K562 (cell line): ENCODE data around the gene TXNRD2. TPM values are rescaled to one million over a fixed set of nuclear protein-coding genes. Genes with fewer than 3 reads are reported as not detected.

Source experiments
- CHD1 ChIP-seq: fragments of 200-600 bp; sonication (generic); IDR thresholded peaks from one replicate; pipeline ENCODE4 v1.6.1; 2012; ENCODE audit warnings: mild to moderate bottlenecking, moderate library complexity, low read length, inconsistent platforms
- CHD2 ChIP-seq: IDR thresholded peaks from 2 replicates; pipeline ENCODE4 v1.6.1; 2011; ENCODE audit warnings: low read depth, low read length
- ELF2 ChIP-seq: fragments of 250-450 bp; sonication (Bioruptor Pico); IDR thresholded peaks from 2 replicates; pipeline ENCODE4 v1.5.0; 2021; ENCODE audit warnings: mild to moderate bottlenecking
- ETV6 ChIP-seq, 3 experiments: fragments of 150-350 bp in 1 of 3; sonication (generic) in 1 of 3; formaldehyde crosslinking in 1 of 3; IDR thresholded peaks; 2 replicates each; pipeline versions ENCODE4 v1.6.1 to v1.8.0; 2014 to 2022; ENCODE audit warnings: borderline replicate concordance in 2 of 3, low read depth in 2 of 3, antibody characterized with exemption in 1 of 3, low read length in 1 of 3, mild to moderate bottlenecking in 1 of 3, missing genetic modification reagents in 1 of 3
- FIP1L1 ChIP-seq: fragments of 200-400 bp; formaldehyde crosslinking; IDR thresholded peaks from 2 replicates; pipeline ENCODE4 v1.6.1; 2018; ENCODE audit warnings: mild to moderate bottlenecking, low read depth, low read length; ENCODE audit not compliant: poor library complexity, severe bottlenecking
- HCFC1 ChIP-seq: IDR thresholded peaks from 2 replicates; pipeline ENCODE4 v1.6.1; 2012; ENCODE audit warnings: low read depth, low read length, improper control_type of control experiment
- POLR2B ChIP-seq: fragments of 450-650 bp; IDR thresholded peaks from 2 replicates; pipeline ENCODE4 v1.6.1; 2018; ENCODE audit warnings: low read depth; ENCODE audit not compliant: partially characterized antibody
- RHOXF2B ChIP-seq: fragments of 250-450 bp; sonication (Bioruptor Pico); conservative IDR thresholded peaks from 2 replicates; pipeline ENCODE4 v1.5.1; 2021
- SAP30 ChIP-seq: fragments of 200-600 bp; sonication (generic); IDR thresholded peaks from 2 replicates; pipeline ENCODE4 v1.6.1; 2012; ENCODE audit warnings: borderline replicate concordance, low read depth, mild to moderate bottlenecking, moderate library complexity, low read length, control low read depth, inconsistent platforms; ENCODE audit not compliant: insufficient read depth, poor library complexity, severe bottlenecking
- SMARCE1 ChIP-seq: fragments of 450-650 bp; IDR thresholded peaks from 2 replicates; pipeline ENCODE4 v1.7.1; 2016; ENCODE audit warnings: mild to moderate bottlenecking
- ZKSCAN1 ChIP-seq: fragments of 150-350 bp; IDR thresholded peaks from 2 replicates; pipeline ENCODE4 v1.6.1; 2016; ENCODE audit warnings: low read depth, low read length
- ZKSCAN3 ChIP-seq: fragments of 250-450 bp; sonication (Bioruptor Pico); IDR thresholded peaks from 2 replicates; pipeline ENCODE4 v1.4.0; 2020
- ZNF239 ChIP-seq: fragments of 250-450 bp; sonication (Bioruptor Pico); IDR thresholded peaks from 2 replicates; pipeline ENCODE4 v1.4.0; 2020; ENCODE audit warnings: mild to moderate bottlenecking
- ZNF324 ChIP-seq: fragments of 250-450 bp; sonication (Bioruptor Pico); IDR thresholded peaks from 2 replicates; pipeline ENCODE4 v1.4.0; 2020; ENCODE audit warnings: mild to moderate bottlenecking
- ZNF583 ChIP-seq: fragments of 250-450 bp; sonication (Bioruptor Pico); IDR thresholded peaks from 2 replicates; pipeline ENCODE4 v1.4.0; 2020
- ZNF717 ChIP-seq: fragments of 250-450 bp; sonication (Bioruptor Pico); IDR thresholded peaks from 2 replicates; pipeline ENCODE4 v1.5.0; 2021
- ZNF785 ChIP-seq: fragments of 250-450 bp; sonication (Bioruptor Pico); IDR thresholded peaks from 2 replicates; pipeline ENCODE4 v1.4.0; 2020; ENCODE audit warnings: mild to moderate bottlenecking
- polyA plus RNA-seq, 8 experiments: library from polyadenylated mRNA; depleted of rRNA in 4 of 8; stranded (reverse) in 5 of 8; unstranded in 3 of 8; fragments of >200 nt; fragmentation: Nextera tagmentation in 2 of 8; fragmentation: Illumina TruSeq in 1 of 8; extraction: Ambion mirVana in 2 of 8; extraction: Trizol in 1 of 8; gene quantifications; 2 replicates each; pipeline versions ENCODE4 v1.2.1 to v1.2.3, GENCODE V29; 2011 to 2014; ENCODE audit warnings: inconsistent platforms in 1 of 8, missing spikeins in 1 of 8
- total RNA-seq, 7 experiments: library from RNA; depleted of rRNA in 6 of 7; stranded (reverse); fragments of >200 nt in 6 of 7; fragmentation: Illumina TruSeq in 2 of 7; extraction: Trizol in 2 of 7; gene quantifications; 2 replicates each; pipeline versions ENCODE4 v1.2.1 to v1.2.3, GENCODE V29; 2011 to 2021; ENCODE audit warnings: low replicate concordance in 1 of 7
- TF ChIP-seq, protein P1 (sequence below): fragments of 450-650 bp; IDR thresholded peaks from 2 replicates; pipeline ENCODE4 v1.6.1; 2016; ENCODE audit warnings: low read depth, mild to moderate bottlenecking, moderate library complexity
- TF ChIP-seq, protein P2 (sequence below): fragments of 450-650 bp; IDR thresholded peaks from one replicate; pipeline ENCODE4 v1.6.1; 2018; ENCODE audit warnings: mild to moderate bottlenecking, moderate library complexity; ENCODE audit not compliant: partially characterized antibody
- TF ChIP-seq, protein P3 (sequence below): fragments of 450-650 bp; IDR thresholded peaks from 2 replicates; pipeline ENCODE4 v1.6.1; 2016
- TF ChIP-seq, protein P4 (sequence below): sonication (generic); formaldehyde crosslinking; IDR thresholded peaks from 2 replicates; pipeline ENCODE4 v1.8.0; 2022; ENCODE audit warnings: mild to moderate bottlenecking, missing genetic modification reagents, borderline replicate concordance
- TF ChIP-seq, protein P5 (sequence below): fragments of 450-650 bp; formaldehyde crosslinking; IDR thresholded peaks from 2 replicates; pipeline ENCODE4 v1.4.0; 2022; ENCODE audit warnings: missing genetic modification characterization

Gene TXNRD2
- total and polyA plus RNA-seq, 9 of the 15 experiments (the other 6 are each of a cell fraction or from before 2014, with no cell fraction given), result 3.3 to 80.2 (median 49.4) TPM

DNA sequence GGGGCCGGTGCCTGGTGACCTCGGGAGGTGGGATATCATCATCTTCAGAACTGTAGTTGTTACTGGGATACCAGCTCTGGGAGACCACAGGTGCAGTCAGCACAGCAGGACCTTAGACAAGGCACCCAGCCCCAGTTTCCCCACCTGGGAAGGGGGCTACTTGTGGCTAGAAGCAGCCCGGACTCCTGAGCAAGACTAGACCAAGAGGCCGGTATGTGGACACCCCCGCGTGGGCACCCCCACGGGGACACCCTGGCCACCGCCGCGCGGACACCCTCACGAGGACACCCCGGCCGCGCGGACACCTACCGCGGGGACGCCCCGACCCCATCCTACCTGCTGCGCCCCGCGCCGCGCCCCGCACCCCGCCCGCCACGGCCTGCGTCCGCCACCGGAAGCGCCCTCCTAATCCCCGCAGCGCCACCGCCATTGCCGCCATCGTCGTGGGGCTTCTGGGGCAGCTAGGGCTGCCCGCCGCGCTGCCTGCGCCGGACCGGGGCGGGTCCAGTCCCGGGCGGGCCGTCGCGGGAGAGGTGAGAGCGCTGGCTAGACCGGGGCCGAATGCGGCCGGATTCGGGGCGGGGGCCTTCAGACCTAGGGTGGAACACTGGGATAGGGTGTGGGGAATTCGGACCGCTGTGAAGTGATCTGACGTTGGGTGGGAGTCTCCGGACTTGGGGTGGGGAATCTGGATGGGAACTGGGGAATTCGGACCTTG lies at the start of gene TXNRD2, which contains the start of gene COMT (continued):
- no peak for TF ChIP-seq ZNF785 (CRISPR knock-in tag)
- no peak; the same call in 1 of the 2 replicates for TF ChIP-seq ZKSCAN1
- no peak for TF ChIP-seq ZKSCAN3
- no peak; the same call in 1 of the 2 replicates for TF ChIP-seq ZNF324
- TF ChIP-seq, protein P1, sequence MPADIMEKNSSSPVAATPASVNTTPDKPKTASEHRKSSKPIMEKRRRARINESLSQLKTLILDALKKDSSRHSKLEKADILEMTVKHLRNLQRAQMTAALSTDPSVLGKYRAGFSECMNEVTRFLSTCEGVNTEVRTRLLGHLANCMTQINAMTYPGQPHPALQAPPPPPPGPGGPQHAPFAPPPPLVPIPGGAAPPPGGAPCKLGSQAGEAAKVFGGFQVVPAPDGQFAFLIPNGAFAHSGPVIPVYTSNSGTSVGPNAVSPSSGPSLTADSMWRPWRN, result no peak
- TF ChIP-seq, protein P2, sequence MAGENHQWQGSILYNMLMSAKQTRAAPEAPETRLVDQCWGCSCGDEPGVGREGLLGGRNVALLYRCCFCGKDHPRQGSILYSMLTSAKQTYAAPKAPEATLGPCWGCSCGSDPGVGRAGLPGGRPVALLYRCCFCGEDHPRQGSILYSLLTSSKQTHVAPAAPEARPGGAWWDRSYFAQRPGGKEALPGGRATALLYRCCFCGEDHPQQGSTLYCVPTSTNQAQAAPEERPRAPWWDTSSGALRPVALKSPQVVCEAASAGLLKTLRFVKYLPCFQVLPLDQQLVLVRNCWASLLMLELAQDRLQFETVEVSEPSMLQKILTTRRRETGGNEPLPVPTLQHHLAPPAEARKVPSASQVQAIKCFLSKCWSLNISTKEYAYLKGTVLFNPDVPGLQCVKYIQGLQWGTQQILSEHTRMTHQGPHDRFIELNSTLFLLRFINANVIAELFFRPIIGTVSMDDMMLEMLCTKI, result no peak
- peak; percentile 65; the same call in 1 of the 2 replicates for TF ChIP-seq ELF2
- peak; percentile 83 for TF ChIP-seq SAP30
- TF ChIP-seq, protein P3, sequence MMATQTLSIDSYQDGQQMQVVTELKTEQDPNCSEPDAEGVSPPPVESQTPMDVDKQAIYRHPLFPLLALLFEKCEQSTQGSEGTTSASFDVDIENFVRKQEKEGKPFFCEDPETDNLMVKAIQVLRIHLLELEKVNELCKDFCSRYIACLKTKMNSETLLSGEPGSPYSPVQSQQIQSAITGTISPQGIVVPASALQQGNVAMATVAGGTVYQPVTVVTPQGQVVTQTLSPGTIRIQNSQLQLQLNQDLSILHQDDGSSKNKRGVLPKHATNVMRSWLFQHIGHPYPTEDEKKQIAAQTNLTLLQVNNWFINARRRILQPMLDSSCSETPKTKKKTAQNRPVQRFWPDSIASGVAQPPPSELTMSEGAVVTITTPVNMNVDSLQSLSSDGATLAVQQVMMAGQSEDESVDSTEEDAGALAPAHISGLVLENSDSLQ, result no peak
- peak; percentile 100 for TF ChIP-seq FIP1L1
- TF ChIP-seq POLR2B, result no peak
- TF ChIP-seq ZNF583 (CRISPR knock-in tag), result peak; percentile 62; the same call in 1 of the 2 replicates
- TF ChIP-seq SMARCE1, result no peak
- peak; percentile 87 for TF ChIP-seq CHD1
- TF ChIP-seq, protein P4, sequence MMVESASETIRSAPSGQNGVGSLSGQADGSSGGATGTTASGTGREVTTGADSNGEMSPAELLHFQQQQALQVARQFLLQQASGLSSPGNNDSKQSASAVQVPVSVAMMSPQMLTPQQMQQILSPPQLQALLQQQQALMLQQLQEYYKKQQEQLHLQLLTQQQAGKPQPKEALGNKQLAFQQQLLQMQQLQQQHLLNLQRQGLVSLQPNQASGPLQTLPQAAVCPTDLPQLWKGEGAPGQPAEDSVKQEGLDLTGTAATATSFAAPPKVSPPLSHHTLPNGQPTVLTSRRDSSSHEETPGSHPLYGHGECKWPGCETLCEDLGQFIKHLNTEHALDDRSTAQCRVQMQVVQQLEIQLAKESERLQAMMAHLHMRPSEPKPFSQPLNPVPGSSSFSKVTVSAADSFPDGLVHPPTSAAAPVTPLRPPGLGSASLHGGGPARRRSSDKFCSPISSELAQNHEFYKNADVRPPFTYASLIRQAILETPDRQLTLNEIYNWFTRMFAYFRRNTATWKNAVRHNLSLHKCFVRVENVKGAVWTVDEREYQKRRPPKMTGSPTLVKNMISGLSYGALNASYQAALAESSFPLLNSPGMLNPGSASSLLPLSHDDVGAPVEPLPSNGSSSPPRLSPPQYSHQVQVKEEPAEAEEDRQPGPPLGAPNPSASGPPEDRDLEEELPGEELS (CRISPR knock-in tag), result no peak
- TF ChIP-seq ZNF239 (CRISPR knock-in tag), result peak; percentile 36
- no peak for TF ChIP-seq ETV6 (IDR thresholded peaks at IDR 0.05; ENCODE audit: borderline replicate concordance in 1 of 2, low read depth in 2 of 2, low read length in 1 of 2)
- no peak for TF ChIP-seq ETV6 (CRISPR knock-in tag; IDR thresholded peaks at IDR 0.05; ENCODE audit: borderline replicate concordance)
- peak; percentile 79 for TF ChIP-seq HCFC1
- peak; percentile 49; the same call in 1 of the 2 replicates for TF ChIP-seq CHD2
- no peak for TF ChIP-seq ZNF717 (CRISPR knock-in tag)
- TF ChIP-seq, protein P5, sequence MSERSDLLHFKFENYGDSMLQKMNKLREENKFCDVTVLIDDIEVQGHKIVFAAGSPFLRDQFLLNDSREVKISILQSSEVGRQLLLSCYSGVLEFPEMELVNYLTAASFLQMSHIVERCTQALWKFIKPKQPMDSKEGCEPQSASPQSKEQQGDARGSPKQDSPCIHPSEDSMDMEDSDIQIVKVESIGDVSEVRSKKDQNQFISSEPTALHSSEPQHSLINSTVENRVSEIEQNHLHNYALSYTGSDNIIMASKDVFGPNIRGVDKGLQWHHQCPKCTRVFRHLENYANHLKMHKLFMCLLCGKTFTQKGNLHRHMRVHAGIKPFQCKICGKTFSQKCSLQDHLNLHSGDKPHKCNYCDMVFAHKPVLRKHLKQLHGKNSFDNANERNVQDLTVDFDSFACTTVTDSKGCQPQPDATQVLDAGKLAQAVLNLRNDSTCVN (CRISPR knock-in tag), result no peak
- 0 out of 2 replicates have a peak, but pooled peaks have one; percentile 82 for TF ChIP-seq RHOXF2B (CRISPR knock-in tag)
